Fibroblast of peridontal ligament (primary cell): ENCODE measurements around the gene CNOT6L.
"Not testable (repeated sequence)": the region's sequence is repeated elsewhere in the genome, so short reads cannot be mapped to it uniquely, and the experiment has no call there.

Source experiments
- DNase-seq: peaks from one replicate; pipeline ENCODE4 v3.0.0-alpha.2; 2010; ENCODE audit errors: extremely low read depth

CNOT6L gene

GRCh38 chr4:77818602-77819403 lies at the start of gene CNOT6L:
Gene CNOT6L, minus strand, starts transcription at chr4:77819368. Its CDS starts 60 bp downstream, at chr4:77819308.
- DNase-seq: peak; percentile 39

- DNase-seq: no peak
Measured at GRCh38 chr4:77865259-77865658, 46.1 kb upstream of the CNOT6L start.

GRCh38 chr4:77863341-77863740 lies 44.2 kb upstream of the CNOT6L start:
- not testable (repeated sequence) for DNase-seq

GRCh38 chr4:77862478-77863216 lies 43.5 kb upstream of the CNOT6L start, which contains the start of gene MRPL1:
Gene MRPL1, plus strand, starts transcription at chr4:77862830. Its CDS starts 19 bp downstream, at chr4:77862849.
- DNase-seq: peak; percentile 98

GRCh38 chr4:77861495-77861894 lies 42.3 kb upstream of the CNOT6L start:
- DNase-seq: no peak

- peak; percentile 3 for DNase-seq
Measured at GRCh38 chr4:77859256-77859655, 40.1 kb upstream of the CNOT6L start.

- no peak for DNase-seq
Measured at GRCh38 chr4:77856152-77856551, 37.0 kb upstream of the CNOT6L start.

- DNase-seq: no peak
Measured at GRCh38 chr4:77854431-77855111, 35.4 kb upstream of the CNOT6L start.

- no peak for DNase-seq
Measured at GRCh38 chr4:77852892-77853495, 33.8 kb upstream of the CNOT6L start.

- DNase-seq: no peak
Measured at GRCh38 chr4:77849278-77849965, 30.3 kb upstream of the CNOT6L start.

GRCh38 chr4:77848508-77848907 lies 29.3 kb upstream of the CNOT6L start:
- DNase-seq: no peak

GRCh38 chr4:77845929-77846328 lies 26.8 kb upstream of the CNOT6L start:
- DNase-seq: no peak

GRCh38 chr4:77845400-77845799 lies 26.2 kb upstream of the CNOT6L start:
- DNase-seq: peak; percentile 7

GRCh38 chr4:77844363-77844762 lies 25.2 kb upstream of the CNOT6L start:
- no peak for DNase-seq

- no peak for DNase-seq
Measured at GRCh38 chr4:77843628-77844027, 24.5 kb upstream of the CNOT6L start.

- no peak for DNase-seq
Measured at GRCh38 chr4:77834403-77834802, 15.2 kb upstream of the CNOT6L start.

GRCh38 chr4:77833126-77833724 lies 14.1 kb upstream of the CNOT6L start:
- DNase-seq: no peak

GRCh38 chr4:77827343-77827742 lies 8.2 kb upstream of the CNOT6L start:
- no peak for DNase-seq

GRCh38 chr4:77826275-77826674 lies 7.1 kb upstream of the CNOT6L start:
- DNase-seq: no peak

GRCh38 chr4:77821775-77822174 lies 2.6 kb upstream of the CNOT6L start:
- no peak for DNase-seq
